Ascending aorta (tissue), 2 donors: ENCODE data around the gene CNTN2. TPM values are rescaled to one million over a fixed set of nuclear protein-coding genes. Genes with fewer than 3 reads are reported as not detected.

ENCODE experiments used
- DNase-seq, 2 donors: peaks; one replicate each; pipeline ENCODE4 v3.0.0-alpha.2; 2019; ENCODE audit warnings: low spot score in 2 of 2
- H3K27ac ChIP-seq, 2 donors: fragments of 200-600 bp; sonication (generic); one replicate each; pipeline ENCODE4 v1.5.1; 2016 to 2017; ENCODE audit warnings: mild to moderate bottlenecking in 1 of 2
- H3K27me3 ChIP-seq: fragments of 200-600 bp; sonication (generic); one replicate; pipeline ENCODE4 v1.5.1; 2017
- H3K36me3 ChIP-seq, 2 donors: fragments of 200-600 bp; sonication (generic); one replicate each; pipeline ENCODE4 v1.5.1; 2016
- H3K4me1 ChIP-seq, 2 donors: fragments of 200-600 bp; sonication (generic); one replicate each; pipeline ENCODE4 v1.5.1; 2016 to 2017; ENCODE audit warnings: mild to moderate bottlenecking in 1 of 2
- H3K4me3 ChIP-seq, 2 donors: fragments of 200-600 bp; sonication (generic); one replicate each; pipeline ENCODE4 v1.5.1; 2016 to 2017; ENCODE audit warnings: mild to moderate bottlenecking in 1 of 2
- H3K9me3 ChIP-seq, 2 donors: fragments of 200-600 bp; sonication (generic); one replicate each; pipeline ENCODE4 v1.5.1; 2016
- intact Hi-C: fragments of 100-400 bp; cut with DNase I; formaldehyde crosslinking; loops from one replicate; pipeline ENCODE4 v1.15.1; 2023
- total RNA-seq: library from RNA; depleted of rRNA; stranded (reverse); fragments of >200 nt; gene quantifications from one replicate; pipeline ENCODE4 v1.1.0, GENCODE V29; 2016
- TF ChIP-seq, protein P1 (sequence below), 3 experiments: fragments of 200-600 bp in 2 of 3; fragments of 450-650 bp in 1 of 3; sonication (generic) in 2 of 3; IDR thresholded peaks; one replicate each; pipeline ENCODE4 v1.5.1; 2016 to 2019; ENCODE audit warnings: antibody characterized with exemption in 3 of 3, mild to moderate bottlenecking in 1 of 3, moderate library complexity in 1 of 3

Gene CNTN2
- total RNA-seq, 1 donor from 2014 or later: 0.32 TPM

- Histone ChIP-seq H3K36me3 (no peaks in the 10 kb centered on the region), H3K27ac (no peak overlapping the region), H3K27me3 (no peaks in the 10 kb centered on the region), H3K9me3 (no peaks in the 10 kb centered on the region), H3K4me1 (no peaks in the 10 kb centered on the region), H3K4me3 (no peak overlapping the region)
- intact Hi-C loops: no loop called here
- TF ChIP-seq, protein P1, sequence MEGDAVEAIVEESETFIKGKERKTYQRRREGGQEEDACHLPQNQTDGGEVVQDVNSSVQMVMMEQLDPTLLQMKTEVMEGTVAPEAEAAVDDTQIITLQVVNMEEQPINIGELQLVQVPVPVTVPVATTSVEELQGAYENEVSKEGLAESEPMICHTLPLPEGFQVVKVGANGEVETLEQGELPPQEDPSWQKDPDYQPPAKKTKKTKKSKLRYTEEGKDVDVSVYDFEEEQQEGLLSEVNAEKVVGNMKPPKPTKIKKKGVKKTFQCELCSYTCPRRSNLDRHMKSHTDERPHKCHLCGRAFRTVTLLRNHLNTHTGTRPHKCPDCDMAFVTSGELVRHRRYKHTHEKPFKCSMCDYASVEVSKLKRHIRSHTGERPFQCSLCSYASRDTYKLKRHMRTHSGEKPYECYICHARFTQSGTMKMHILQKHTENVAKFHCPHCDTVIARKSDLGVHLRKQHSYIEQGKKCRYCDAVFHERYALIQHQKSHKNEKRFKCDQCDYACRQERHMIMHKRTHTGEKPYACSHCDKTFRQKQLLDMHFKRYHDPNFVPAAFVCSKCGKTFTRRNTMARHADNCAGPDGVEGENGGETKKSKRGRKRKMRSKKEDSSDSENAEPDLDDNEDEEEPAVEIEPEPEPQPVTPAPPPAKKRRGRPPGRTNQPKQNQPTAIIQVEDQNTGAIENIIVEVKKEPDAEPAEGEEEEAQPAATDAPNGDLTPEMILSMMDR (IDR thresholded peaks at IDR 0.05): no peak
- DNase-seq: no peak
Measured at GRCh38 chr1:205002705-205003104, 40.3 kb upstream of the CNTN2 start.

DNA sequence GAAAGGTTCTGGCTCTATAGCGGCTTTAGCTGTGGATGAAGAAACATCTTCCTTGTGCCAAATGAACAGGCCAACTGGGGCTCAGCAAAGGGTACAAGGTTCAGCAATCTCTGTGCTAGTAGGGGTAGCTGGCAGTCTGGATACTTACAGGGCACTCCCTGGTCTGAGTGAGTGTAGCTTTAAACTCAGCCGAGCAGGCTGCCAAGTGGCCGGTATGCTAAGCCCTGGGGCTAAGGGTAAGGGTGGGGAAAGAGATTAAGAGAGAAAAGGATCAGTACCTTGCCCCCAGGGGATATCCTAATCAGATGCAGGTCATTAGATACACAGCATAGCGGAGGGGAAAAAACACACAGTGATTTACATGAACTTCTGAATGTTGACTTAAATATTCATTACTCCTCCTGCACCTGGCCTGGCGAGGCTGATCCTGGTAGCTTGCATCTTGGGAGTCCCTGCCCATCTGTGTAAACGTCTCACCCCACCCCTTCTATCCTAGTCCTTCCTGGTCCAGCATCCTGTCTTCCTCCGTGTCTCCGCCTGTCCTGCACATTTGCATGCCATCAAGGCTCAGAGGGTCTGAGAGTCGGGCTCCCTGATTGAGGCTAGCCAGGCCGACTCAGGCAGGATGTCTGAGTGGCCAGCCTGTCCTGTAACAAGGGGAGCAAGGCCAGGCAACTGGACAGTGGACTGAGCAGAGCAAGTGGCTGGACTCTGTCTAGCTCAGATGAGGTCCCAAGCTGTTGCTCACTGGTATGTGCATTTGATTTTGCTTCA is 39.5 kb upstream of the CNTN2 start:
- Histone ChIP-seq H3K9me3 (no peaks in the 10 kb centered on the region), H3K36me3 (no peaks in the 10 kb centered on the region)

GRCh38 chr1:205004351-205004750 is 38.7 kb upstream of the CNTN2 start:
- intact Hi-C loops: no loop called here
- H3K36me3 ChIP-seq: no peaks in the 10 kb centered on the region
- TF ChIP-seq, protein P1 (IDR thresholded peaks at IDR 0.05): no peak

More for the DNA sequence above, 39.5 kb upstream of the CNTN2 start:
- no peak for DNase-seq
- TF ChIP-seq, protein P1 (IDR thresholded peaks at IDR 0.05): no peak
- no peak overlapping the region for H3K4me3 ChIP-seq
- intact Hi-C loops: no loop called here
- no peaks in the 10 kb centered on the region for H3K4me1 ChIP-seq
- no peaks in the 10 kb centered on the region for H3K27me3 ChIP-seq
- no peak overlapping the region for H3K27ac ChIP-seq

DNA sequence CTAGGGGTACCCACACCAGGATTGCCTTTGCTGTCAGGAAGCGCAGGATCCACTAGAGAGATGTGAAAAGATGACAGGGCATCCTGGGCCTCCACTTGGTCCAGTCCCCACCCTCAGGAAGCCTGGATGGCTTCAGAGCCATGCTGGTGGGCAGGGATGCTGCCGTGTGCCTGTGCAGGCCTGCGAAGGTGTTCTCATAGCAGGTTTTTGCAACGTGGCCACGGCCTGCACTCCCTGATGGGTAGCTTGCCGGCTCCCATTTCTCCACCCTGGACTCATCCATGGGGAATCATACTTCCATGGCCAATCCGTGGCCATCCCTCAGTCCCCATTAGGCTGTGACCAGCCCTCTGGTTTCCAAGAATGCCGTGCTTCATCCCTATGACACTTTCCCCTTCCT is 34.1 kb upstream of the CNTN2 start:
- no peak overlapping the region for H3K27ac ChIP-seq
- no peaks in the 10 kb centered on the region for H3K4me1 ChIP-seq
- no peak overlapping the region for H3K4me3 ChIP-seq
- no peaks in the 10 kb centered on the region for H3K9me3 ChIP-seq
- intact Hi-C loops: no loop called here
- H3K36me3 ChIP-seq: no peaks in the 10 kb centered on the region
- H3K27me3 ChIP-seq: no peaks in the 10 kb centered on the region
- TF ChIP-seq, protein P1 (IDR thresholded peaks at IDR 0.05): no peak
- no peak for DNase-seq

More at GRCh38 chr1:205004351-205004750, 38.7 kb upstream of the CNTN2 start:
- H3K9me3 ChIP-seq: no peaks in the 10 kb centered on the region
- no peak overlapping the region for H3K4me3 ChIP-seq
- no peaks in the 10 kb centered on the region for H3K4me1 ChIP-seq
- DNase-seq: no peak
- no peak overlapping the region for H3K27ac ChIP-seq
- H3K27me3 ChIP-seq: no peaks in the 10 kb centered on the region

GRCh38 chr1:205009670-205010069 is 33.3 kb upstream of the CNTN2 start:
- Histone ChIP-seq H3K4me1 (no peaks in the 10 kb centered on the region), H3K9me3 (no peaks in the 10 kb centered on the region), H3K4me3 (no peak overlapping the region), H3K36me3 (no peaks in the 10 kb centered on the region), H3K27ac (no peak overlapping the region), H3K27me3 (no peaks in the 10 kb centered on the region)
- DNase-seq: no peak
- intact Hi-C loops: no loop called here
- TF ChIP-seq, protein P1 (IDR thresholded peaks at IDR 0.05): no peak
